GM21786 (cell line): Measurements from ENCODE around the gene WDFY3.
"Not testable (repeated sequence)": the region's sequence is repeated elsewhere in the genome, so short reads cannot be mapped to it uniquely, and the experiment has no call there.

ENCODE experiments used
- ATAC-seq: cut with Tn5 transposase; IDR thresholded peaks from one replicate; pipeline ENCODE4 v1.9.1; 2021; ENCODE audit not compliant: unreplicated experiment

Gene WDFY3

GRCh38 chr4:84866295-84866694, 100.2 kb downstream of the WDFY3 start:
- no peak for ATAC-seq

DNA sequence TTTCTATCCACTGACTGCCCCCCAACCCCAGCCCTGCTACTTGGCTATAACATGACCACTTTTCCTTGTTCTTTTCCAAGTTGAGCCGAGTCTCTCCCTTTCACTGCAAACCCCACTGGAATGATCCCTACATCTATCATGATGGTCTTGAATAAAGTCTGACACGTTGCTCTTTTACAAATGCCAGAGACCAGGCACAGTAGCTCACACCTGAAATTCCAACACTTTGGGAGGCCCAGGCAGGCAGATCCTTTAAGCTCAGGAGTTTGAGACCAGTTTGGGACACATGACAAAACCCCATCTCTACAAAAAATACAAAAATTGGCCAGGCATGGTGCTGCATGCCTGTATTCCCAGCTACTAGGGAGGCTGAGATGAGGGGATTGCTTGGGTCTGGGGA, 100.9 kb downstream of the WDFY3 start:
- ATAC-seq, result no peak

GRCh38 chr4:84862064-84862463, 104.4 kb downstream of the WDFY3 start:
- no peak for ATAC-seq

DNA sequence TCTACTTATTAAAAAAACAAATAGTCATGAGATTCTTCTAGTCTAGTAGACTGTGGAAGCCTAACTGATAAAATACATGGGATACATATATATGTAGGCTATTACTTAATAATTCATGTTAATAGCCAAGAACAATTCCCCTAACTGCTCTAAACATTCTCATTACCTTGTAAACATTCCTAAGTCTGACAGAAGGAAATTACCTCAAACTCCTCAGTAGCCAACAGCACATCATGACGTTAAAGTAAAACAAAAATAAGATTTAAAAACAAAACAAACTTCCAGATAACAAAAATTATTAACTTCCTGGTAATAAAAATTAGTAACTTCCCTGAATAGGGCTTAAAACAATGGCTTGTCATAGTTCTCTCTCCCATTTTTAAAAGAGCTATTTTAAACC, 109.2 kb downstream of the WDFY3 start:
- ATAC-seq, result no peak

DNA sequence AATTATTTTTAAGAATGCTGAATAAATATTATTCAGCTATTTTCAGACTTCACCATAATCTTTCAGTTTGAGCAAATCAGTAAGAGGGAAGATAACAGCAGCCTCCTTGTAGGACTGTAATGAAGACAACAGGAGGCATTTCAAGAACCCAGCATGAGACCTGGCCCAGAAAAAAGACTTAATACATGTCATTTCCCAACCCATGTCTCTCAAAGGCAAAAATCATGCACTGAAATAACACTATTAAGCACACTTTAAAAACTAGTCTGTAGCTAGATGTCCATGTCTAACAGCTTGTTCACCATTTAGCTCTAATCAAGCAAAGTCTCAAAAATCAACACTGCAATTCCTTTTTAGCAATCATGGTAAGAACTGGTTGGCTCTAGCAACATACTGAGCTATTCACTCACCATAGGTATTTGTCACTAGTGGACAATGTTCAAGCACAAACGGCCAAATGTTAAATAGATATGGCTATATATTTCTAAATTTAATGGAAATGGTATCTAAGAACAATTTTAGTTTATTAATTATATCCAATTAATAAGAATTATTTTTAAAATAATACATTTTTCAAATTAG, 109.9 kb downstream of the WDFY3 start:
- no peak for ATAC-seq

DNA sequence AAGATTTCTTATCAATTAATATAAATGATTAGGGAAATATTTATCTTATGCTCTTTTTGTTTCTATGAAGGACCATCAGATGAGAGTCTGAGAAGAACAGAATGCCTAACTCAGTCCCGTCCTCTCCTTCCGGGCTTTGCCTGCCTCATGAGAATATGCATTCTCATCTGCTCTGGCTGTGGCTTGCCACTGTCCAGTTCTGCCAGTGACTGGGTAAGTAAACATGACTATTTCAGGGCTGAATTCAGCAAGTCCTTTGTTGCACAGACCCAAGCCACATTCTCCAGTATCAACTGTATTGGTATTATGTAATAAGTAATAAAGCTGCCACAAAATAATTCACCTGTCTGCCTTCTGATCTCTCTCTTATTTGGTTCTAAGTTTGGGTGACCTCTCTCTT, 110.7 kb downstream of the WDFY3 start:
- ATAC-seq, result no peak

- ATAC-seq, result no peak
Measured at GRCh38 chr4:84852081-84852480, 114.4 kb downstream of the WDFY3 start.

DNA sequence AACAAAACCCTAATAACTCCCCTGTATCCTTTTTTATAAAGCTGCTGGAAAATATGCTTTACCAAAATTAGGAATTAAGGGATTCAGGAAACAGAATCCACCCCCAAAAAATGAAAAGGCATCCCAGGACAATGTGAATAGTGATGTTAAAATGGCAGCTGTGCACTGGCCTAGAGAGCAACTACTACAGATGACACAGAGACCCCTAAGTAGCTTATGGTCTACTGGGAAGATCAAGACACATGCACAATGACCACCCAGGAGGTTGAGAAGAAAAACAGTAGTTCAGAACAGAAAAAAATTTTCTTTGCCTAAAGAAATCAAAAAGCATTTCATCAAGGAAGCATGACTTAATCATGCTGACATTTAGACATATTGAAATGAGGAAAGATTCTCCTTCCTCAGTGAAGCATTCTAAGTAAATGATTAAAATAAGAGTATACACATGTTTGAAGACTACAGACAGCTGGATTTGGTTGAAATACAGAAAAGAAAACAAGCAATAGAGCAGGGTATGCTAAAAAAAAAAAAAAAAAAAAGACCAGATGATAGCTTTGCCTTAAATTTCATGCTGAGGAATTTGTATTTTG, 117.3 kb downstream of the WDFY3 start:
- ATAC-seq, result no peak

- no peak for ATAC-seq
Measured at GRCh38 chr4:84848432-84848831, 118.1 kb downstream of the WDFY3 start.

DNA sequence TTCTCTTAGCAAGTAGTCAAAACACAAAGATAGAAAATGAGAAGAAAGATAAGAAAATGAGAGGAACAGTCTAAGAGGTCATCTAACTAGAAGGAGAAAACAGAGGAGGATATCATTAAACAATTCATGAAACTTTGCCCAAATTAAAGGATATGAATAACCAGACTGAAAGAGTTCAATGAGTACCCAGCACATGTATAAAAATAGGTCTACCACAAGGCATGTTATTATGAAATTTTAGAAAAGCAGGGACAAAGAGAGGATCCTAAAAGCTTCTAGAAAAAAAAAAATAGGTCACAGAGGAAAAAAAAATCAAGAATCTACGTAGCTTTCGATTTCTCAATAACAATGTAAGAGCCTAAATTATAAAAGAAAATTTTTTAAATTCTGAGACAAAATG, 118.5 kb downstream of the WDFY3 start:
- no peak for ATAC-seq

GRCh38 chr4:84846985-84847384, 119.5 kb downstream of the WDFY3 start:
- ATAC-seq, result no peak

DNA sequence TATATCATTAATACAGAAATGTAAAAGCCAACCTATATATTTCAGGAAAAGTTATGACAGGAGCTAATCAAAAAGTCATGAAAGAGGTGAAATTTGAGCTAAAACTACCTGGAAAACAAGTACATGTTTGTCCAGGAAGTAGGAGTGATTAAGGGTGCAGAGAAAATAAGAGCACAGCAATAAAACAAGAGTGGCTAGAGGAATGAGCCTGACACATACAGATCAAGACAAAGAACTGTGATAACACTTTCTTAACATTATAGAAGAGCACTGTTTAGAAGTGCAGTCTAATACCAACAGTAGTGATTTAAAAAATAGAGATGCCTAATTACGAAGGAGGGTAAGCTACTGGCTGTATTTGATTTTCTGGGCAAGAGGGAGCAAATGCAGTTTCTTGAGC, 125.1 kb downstream of the WDFY3 start:
- no peak for ATAC-seq

- no peak for ATAC-seq
Measured at GRCh38 chr4:84837751-84838150, 128.7 kb downstream of the WDFY3 start.

- not testable (repeated sequence) for ATAC-seq
Measured at GRCh38 chr4:84829633-84830032, 136.9 kb downstream of the WDFY3 start.

GRCh38 chr4:84826681-84827080, 139.8 kb downstream of the WDFY3 start:
- ATAC-seq, result no peak

DNA sequence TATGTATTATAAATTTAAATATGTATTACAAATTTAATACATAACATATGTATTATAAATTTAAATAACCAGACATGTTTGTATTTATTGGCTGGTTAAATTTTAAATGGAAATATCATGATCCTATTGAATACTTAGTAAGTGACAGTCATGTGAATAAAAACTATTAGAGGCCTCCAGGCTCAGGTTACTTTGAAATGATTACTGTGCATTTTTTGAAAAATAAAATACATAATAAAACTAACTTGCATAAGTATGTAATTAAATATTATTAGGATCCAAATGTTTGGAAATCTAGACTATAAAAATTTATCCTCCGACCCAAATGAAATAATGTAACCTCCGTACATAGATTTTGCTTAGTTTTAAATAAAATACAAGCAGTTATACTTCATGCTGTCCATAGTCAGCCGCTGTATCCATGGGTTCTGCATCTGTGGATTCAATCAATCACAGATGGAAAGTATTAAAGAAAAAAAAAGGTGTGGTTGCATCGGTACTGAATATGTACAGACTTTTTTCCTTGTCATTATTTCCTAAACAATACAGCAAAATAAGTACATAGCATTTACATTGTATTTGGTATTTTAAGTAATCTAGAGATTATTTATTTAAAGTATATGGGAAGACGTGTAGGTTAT, 140.7 kb downstream of the WDFY3 start:
- no peak for ATAC-seq

GRCh38 chr4:84821064-84821463, 145.4 kb downstream of the WDFY3 start:
- no peak for ATAC-seq

GRCh38 chr4:84814094-84814750, 152.3 kb downstream of the WDFY3 start:
- no peak for ATAC-seq

- ATAC-seq, result no peak
Measured at GRCh38 chr4:84809946-84810345, 156.5 kb downstream of the WDFY3 start.

DNA sequence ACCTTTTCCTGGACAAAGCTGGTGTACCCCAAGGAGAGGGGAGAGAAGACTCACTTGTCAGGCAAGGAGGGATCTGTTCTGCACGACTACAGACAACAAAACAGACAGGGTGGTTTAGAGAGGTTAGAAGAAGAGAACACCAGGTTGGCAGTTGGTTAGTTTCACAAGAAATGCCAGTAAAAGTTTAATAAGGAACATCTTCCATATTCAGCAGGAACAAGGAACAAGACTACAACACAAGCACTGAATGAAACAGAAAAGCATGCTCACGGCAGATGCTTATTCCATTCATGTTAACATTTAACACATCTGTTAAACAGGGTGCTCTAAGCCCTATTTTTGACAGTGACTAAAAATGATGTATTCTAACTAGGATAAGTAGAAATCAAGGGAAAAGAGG, 158.2 kb downstream of the WDFY3 start:
- ATAC-seq, result no peak

GRCh38 chr4:84806541-84806940, 159.9 kb downstream of the WDFY3 start:
- ATAC-seq, result not testable (repeated sequence)

GRCh38 chr4:84804136-84804535, 162.4 kb downstream of the WDFY3 start:
- no peak for ATAC-seq
